Natural killer cell (primary cell): ENCODE measurements around the gene SLC25A10. TPM values are rescaled to one million over a fixed set of nuclear protein-coding genes. Genes with fewer than 3 reads are reported as not detected.

Experiments used
- ATAC-seq, 3 donors: fragments of 150-1000 bp in 2 of 3; fragments of 200-7000 bp in 1 of 3; cut with Tn5 transposase; 1 replicate in 1 of 3; 2 replicates in 2 of 3; pipeline ENCODE4 v1.10.0; 2021; ENCODE audit warnings: mild to moderate bottlenecking in 2 of 3, moderate library complexity in 2 of 3
- DNase-seq, 2 donors: peaks; one replicate each; pipeline versions ENCODE4 v3.0.0 to v3.0.0-alpha.2; 2013 to 2021; ENCODE audit warnings: mixed read lengths in 1 of 2
- H3K27ac ChIP-seq: one replicate; pipeline ENCODE4 v1.5.1; 2013; ENCODE audit warnings: mild to moderate bottlenecking, low read length
- H3K27me3 ChIP-seq: one replicate; pipeline ENCODE4 v1.6.1; 2013; ENCODE audit warnings: low read length; ENCODE audit not compliant: control insufficient read depth, insufficient read depth
- H3K36me3 ChIP-seq: one replicate; pipeline ENCODE4 v1.6.1; 2013; ENCODE audit warnings: low read length; ENCODE audit not compliant: control insufficient read depth, insufficient read depth
- H3K4me1 ChIP-seq: one replicate; pipeline ENCODE4 v1.6.1; 2013; ENCODE audit warnings: low read length; ENCODE audit not compliant: control insufficient read depth, insufficient read depth
- H3K4me3 ChIP-seq: one replicate; pipeline ENCODE4 v1.5.1; 2013; ENCODE audit warnings: low read length
- H3K9me3 ChIP-seq: one replicate; pipeline ENCODE4 v1.6.1; 2013; ENCODE audit warnings: low read length; ENCODE audit not compliant: control insufficient read depth, insufficient read depth
- H3K27ac Mint-ChIP-seq, 2 donors: one replicate each; pipeline ENCODE4 v1.8.0; 2022; ENCODE audit warnings: mild to moderate bottlenecking in 2 of 2, mixed read lengths in 2 of 2, moderate library complexity in 1 of 2
- H3K27me3 Mint-ChIP-seq, 2 donors: one replicate each; pipeline ENCODE4 v1.8.0; 2022; ENCODE audit warnings: low read depth in 2 of 2, mixed read lengths in 2 of 2
- H3K36me3 Mint-ChIP-seq: one replicate; pipeline ENCODE4 v1.8.0; 2022; ENCODE audit warnings: mixed read lengths
- H3K4me1 Mint-ChIP-seq, 2 donors: one replicate each; pipeline ENCODE4 v1.8.0; 2022; ENCODE audit warnings: mixed read lengths in 2 of 2
- H3K4me3 Mint-ChIP-seq: one replicate; pipeline ENCODE4 v1.8.0; 2022; ENCODE audit warnings: mild to moderate bottlenecking, moderate library complexity, mixed read lengths
- H3K9me3 Mint-ChIP-seq, 2 donors: one replicate each; pipeline ENCODE4 v1.8.0; 2022; ENCODE audit warnings: mixed read lengths in 2 of 2
- WGBS: methylation state at CpG from one replicate; pipeline ENCODE4 v1.1.7; 2013; ENCODE audit warnings: missing lambda C conversion rate; ENCODE audit not compliant: insufficient coverage; 5-methylcytosine and 5-hydroxymethylcytosine counted together
- intact Hi-C: fragments of 100-400 bp; cut with micrococcal nuclease; formaldehyde crosslinking; loops from one replicate; pipeline ENCODE4 v1.14.2; 2022
- total RNA-seq, 4 donors: library from RNA; stranded (reverse); fragments of 120-200 nt in 1 of 4; gene quantifications; one replicate each; pipeline versions ENCODE4 v1.2.3 to v1.2.4, GENCODE V29; 2013 to 2022
- TF ChIP-seq, protein P1 (sequence below): fragments of 200-600 bp; IDR thresholded peaks from one replicate; pipeline ENCODE4 v1.8.0; 2022; ENCODE audit warnings: antibody characterized with exemption

Gene SLC25A10
- total RNA-seq, 3 donors from 2014 or later (not counting 1 experiment from before 2014, with no cell fraction given), result 5.7 to 6.3 (median 5.8) TPM

DNA sequence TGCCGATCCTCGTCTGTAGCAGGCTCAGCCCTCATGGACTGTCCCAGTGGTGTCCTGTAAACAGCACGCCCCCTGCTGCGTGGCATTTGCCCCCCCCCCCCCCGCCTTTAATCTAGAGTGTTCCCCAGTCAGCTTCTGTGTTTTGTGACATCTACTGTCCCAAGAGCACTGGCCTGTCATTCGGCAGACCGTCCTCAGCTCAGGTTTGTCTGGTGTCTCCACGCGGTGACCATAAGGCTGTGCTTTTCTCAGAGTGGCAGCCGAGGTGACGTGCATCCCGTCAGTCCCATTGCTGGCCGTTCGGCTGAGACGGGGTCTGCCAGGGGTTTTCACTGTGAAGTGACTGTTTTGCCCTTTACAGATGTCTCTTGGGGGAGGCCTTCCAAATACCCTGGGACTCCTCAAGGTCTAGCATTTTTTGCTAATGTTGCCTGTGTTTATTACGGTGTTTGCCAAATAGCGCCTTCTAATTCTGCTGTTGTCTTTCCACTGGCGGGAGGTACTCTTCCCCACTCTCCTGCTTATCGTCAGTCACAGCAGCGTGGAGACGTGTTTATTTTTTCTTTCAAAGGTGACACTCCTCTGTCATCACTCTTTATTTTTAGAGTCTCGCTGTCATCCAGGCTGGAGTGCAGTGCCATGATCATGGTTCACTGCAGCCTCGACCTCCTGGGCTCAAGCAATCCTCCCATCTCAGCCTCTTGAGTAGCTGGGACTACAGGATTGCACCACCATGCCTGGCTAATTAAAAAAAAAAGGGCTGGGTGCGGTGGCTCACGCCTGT lies 14.6 kb upstream of the SLC25A10 start:
- 93% methylated on average over 24 of the region's 25 CpGs for WGBS
- TF ChIP-seq, protein P1, sequence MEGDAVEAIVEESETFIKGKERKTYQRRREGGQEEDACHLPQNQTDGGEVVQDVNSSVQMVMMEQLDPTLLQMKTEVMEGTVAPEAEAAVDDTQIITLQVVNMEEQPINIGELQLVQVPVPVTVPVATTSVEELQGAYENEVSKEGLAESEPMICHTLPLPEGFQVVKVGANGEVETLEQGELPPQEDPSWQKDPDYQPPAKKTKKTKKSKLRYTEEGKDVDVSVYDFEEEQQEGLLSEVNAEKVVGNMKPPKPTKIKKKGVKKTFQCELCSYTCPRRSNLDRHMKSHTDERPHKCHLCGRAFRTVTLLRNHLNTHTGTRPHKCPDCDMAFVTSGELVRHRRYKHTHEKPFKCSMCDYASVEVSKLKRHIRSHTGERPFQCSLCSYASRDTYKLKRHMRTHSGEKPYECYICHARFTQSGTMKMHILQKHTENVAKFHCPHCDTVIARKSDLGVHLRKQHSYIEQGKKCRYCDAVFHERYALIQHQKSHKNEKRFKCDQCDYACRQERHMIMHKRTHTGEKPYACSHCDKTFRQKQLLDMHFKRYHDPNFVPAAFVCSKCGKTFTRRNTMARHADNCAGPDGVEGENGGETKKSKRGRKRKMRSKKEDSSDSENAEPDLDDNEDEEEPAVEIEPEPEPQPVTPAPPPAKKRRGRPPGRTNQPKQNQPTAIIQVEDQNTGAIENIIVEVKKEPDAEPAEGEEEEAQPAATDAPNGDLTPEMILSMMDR, result no peak
- H3K4me1 ChIP-seq, result peaks cover 19% of the 10 kb centered on the region
- no peaks in the 10 kb centered on the region for H3K27me3 ChIP-seq
- DNase-seq, result no peak
- no peaks in the 10 kb centered on the region for H3K9me3 ChIP-seq
- no peak for ATAC-seq
- peaks cover 68% of the 10 kb centered on the region for H3K36me3 ChIP-seq
- H3K27ac ChIP-seq, result no peak overlapping the region
- Mint-ChIP-seq H3K36me3 (no peaks in the 10 kb centered on the region), H3K4me1 (peaks cover 9 to 17% of the 10 kb centered on the region in 2 donors), H3K9me3 (no peaks in the 10 kb centered on the region), H3K4me3 (no peak overlapping the region), H3K27ac (no peak overlapping the region), H3K27me3 (no peaks in the 10 kb centered on the region)
- intact Hi-C loops, result no loop called here
- H3K4me3 ChIP-seq, result no peak overlapping the region

DNA sequence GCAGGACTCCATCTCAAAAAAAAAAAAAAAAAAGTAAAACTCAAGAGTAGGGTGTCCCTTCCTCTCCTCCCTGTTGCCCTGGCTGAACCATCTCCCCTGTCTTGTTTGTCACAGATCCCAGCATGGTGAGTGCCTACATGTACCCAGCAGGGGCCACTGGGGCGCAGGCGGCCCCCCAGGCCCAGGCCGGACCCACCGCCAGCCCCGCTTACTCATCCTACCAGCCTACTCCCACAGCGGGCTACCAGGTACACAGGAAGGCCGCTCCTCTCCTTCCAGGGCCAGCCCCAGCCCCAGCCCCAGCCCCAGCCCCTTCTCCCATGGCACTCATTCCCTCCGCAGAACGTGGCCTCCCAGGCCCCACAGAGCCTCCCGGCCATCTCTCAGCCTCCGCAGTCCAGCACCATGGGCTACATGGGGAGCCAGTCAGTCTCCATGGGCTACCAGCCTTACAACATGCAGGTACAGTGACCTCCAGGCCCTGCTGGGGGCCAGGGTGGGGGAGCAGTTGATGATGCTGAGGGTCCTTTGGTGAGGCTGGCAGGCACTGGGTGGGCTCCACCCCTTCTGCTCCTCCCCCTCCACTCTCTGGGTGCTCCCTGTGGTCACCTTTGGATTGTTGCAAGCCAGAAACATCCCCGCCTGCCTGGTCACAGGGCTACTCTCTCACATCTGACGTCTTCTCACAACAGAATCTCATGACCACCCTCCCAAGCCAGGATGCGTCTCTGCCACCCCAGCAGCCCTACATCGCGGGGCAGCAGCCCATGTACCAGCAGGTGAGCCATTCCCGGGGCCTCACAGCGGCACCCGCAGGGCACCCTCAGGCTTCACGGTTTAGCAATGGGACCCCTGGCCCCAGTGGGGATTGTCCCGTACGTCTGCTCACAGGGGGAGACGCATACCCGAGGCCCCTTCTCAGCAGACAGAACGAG lies 11.5 kb upstream of the SLC25A10 start:
- H3K4me1 ChIP-seq, result peaks cover 35% of the 10 kb centered on the region
- H3K27me3 Mint-ChIP-seq, result no peaks in the 10 kb centered on the region
- H3K36me3 ChIP-seq, result peaks cover 44% of the 10 kb centered on the region
- ATAC-seq, result no peak
- no peaks in the 10 kb centered on the region for H3K36me3 Mint-ChIP-seq
- H3K4me3 Mint-ChIP-seq, result no peak overlapping the region
- DNase-seq, result no peak
- TF ChIP-seq, protein P1, result no peak
- no peak overlapping the region for H3K27ac ChIP-seq
- intact Hi-C loops, result loop anchor here (5.0 kb wide), 1 partner anchor 33 kb away; the partner anchor contains the start of genes CCDC137 and OXLD1
- peaks cover 14 to 25% of the 10 kb centered on the region in 2 donors for H3K4me1 Mint-ChIP-seq
- H3K4me3 ChIP-seq, result no peak overlapping the region
- no peaks in the 10 kb centered on the region for H3K9me3 ChIP-seq
- H3K27ac Mint-ChIP-seq, result peak overlapping the region; percentile 94 to 95
- H3K27me3 ChIP-seq, result no peaks in the 10 kb centered on the region
- no peaks in the 10 kb centered on the region for H3K9me3 Mint-ChIP-seq
- WGBS, result 95% methylated on average over 25 of the region's 25 CpGs

- WGBS, result 81% methylated on average over 23 of the region's 23 CpGs
- peak overlapping the region; percentile 93 for H3K4me3 Mint-ChIP-seq
- no peaks in the 10 kb centered on the region for H3K36me3 Mint-ChIP-seq
- Histone ChIP-seq H3K9me3 (no peaks in the 10 kb centered on the region), H3K27me3 (no peaks in the 10 kb centered on the region), H3K4me3 (no peak overlapping the region), H3K4me1 (peaks cover 35% of the 10 kb centered on the region), H3K36me3 (peaks cover 40% of the 10 kb centered on the region), H3K27ac (peak overlapping the region; percentile 91)
- H3K27me3 Mint-ChIP-seq, result no peaks in the 10 kb centered on the region
- TF ChIP-seq, protein P1, result no peak
- no peak for ATAC-seq
- H3K4me1 Mint-ChIP-seq, result peaks cover 14 to 25% of the 10 kb centered on the region in 2 donors
- H3K9me3 Mint-ChIP-seq, result no peaks in the 10 kb centered on the region
- intact Hi-C loops, result loop anchor here (5.0 kb wide), 1 partner anchor 34 kb away; the partner anchor contains the start of genes CCDC137 and OXLD1
- H3K27ac Mint-ChIP-seq, result peak overlapping the region; percentile 94 to 95
- peak in 1 of 2 donors; percentile 45 for DNase-seq
Observed at GRCh38 chr17:81701288-81702071, 10.6 kb upstream of the SLC25A10 start.
